Measurements from ENCODE around the gene SUN2. TPM values are rescaled to one million over a fixed set of nuclear protein-coding genes. Genes with fewer than 3 reads are reported as not detected.

The SUN2 gene
- total RNA-seq, 1 donor from 2014 or later, result 16.2 TPM

DNA sequence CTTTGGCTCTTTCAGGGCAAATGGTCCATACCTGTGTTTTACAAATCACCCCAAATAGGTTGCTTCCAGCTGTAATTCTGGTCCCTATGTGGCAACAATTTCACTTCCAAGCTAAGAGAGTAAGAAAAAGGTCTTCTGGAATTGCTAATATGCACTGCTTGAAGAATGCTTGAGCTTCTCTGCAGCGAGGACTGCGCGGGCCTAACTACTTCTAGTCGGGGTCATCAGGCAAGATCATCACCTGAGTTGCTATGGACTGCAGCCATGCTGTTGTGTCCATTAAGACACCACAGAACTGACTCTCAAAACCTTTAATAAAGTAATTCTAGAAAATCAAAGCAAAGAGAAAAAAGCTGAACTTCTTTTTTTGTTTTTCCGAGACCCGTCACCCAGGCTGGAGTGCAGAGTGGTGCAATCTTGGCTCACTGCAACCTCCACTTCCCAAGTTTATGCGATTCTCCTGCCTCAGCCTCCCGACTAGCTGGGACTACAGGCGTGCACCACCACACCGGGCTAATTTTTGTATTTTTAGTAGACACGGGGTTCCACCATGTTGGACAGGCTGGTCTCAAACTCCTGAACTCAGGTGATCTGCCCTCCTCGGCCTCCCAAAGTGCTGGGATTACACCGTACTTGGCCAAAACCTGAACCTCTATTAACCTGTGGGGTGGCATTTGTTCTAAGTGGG, 57.2 kb downstream of the SUN2 start:
- H2AFZ ChIP-seq (replicated peaks), result no peak overlapping the region
- Mint-ChIP-seq H3K4me1 (peaks cover 45% of the 10 kb centered on the region), H3K9me3 (no peaks in the 10 kb centered on the region), H3K27ac (no peak overlapping the region), H3K4me3 (peak overlapping the region; percentile 98), H3K36me3 (peaks cover 8% of the 10 kb centered on the region), H3K27me3 (ENCODE audit: insufficient read depth, low read depth) (peaks cover 6% of the 10 kb centered on the region)
- H3F3A ChIP-seq (ENCODE audit: low read depth), result peaks cover 13% of the 10 kb centered on the region
- peak overlapping the region; percentile 98 for H3K4me3 ChIP-seq
- H3K4me2 ChIP-seq, result peak overlapping the region; percentile 96
- no peak overlapping the region for H3K9ac ChIP-seq
- TF ChIP-seq, protein P1, sequence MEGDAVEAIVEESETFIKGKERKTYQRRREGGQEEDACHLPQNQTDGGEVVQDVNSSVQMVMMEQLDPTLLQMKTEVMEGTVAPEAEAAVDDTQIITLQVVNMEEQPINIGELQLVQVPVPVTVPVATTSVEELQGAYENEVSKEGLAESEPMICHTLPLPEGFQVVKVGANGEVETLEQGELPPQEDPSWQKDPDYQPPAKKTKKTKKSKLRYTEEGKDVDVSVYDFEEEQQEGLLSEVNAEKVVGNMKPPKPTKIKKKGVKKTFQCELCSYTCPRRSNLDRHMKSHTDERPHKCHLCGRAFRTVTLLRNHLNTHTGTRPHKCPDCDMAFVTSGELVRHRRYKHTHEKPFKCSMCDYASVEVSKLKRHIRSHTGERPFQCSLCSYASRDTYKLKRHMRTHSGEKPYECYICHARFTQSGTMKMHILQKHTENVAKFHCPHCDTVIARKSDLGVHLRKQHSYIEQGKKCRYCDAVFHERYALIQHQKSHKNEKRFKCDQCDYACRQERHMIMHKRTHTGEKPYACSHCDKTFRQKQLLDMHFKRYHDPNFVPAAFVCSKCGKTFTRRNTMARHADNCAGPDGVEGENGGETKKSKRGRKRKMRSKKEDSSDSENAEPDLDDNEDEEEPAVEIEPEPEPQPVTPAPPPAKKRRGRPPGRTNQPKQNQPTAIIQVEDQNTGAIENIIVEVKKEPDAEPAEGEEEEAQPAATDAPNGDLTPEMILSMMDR (IDR thresholded peaks at IDR 0.05), result no peak
- TF ChIP-seq EZH2phosphoT487 (IDR thresholded peaks at IDR 0.05) (no peak), EZH2 (IDR thresholded peaks at IDR 0.05) (no peak)
- DNase-seq (ENCODE audit: low spot score), result no peak
- no peaks in the 10 kb centered on the region for H3K9me3 ChIP-seq (ENCODE audit: low read depth)
- peaks cover 9% of the 10 kb centered on the region for H3K27me3 ChIP-seq
- no peaks in the 10 kb centered on the region for H3K36me3 ChIP-seq
- H3K27ac ChIP-seq, result no peak overlapping the region
- H3K79me2 ChIP-seq (ENCODE audit: low read depth), result peaks cover 57% of the 10 kb centered on the region
- peaks cover 41% of the 10 kb centered on the region for H4K20me1 ChIP-seq (ENCODE audit: low read depth)
- peaks cover 25% of the 10 kb centered on the region for H3K4me1 ChIP-seq

DNA sequence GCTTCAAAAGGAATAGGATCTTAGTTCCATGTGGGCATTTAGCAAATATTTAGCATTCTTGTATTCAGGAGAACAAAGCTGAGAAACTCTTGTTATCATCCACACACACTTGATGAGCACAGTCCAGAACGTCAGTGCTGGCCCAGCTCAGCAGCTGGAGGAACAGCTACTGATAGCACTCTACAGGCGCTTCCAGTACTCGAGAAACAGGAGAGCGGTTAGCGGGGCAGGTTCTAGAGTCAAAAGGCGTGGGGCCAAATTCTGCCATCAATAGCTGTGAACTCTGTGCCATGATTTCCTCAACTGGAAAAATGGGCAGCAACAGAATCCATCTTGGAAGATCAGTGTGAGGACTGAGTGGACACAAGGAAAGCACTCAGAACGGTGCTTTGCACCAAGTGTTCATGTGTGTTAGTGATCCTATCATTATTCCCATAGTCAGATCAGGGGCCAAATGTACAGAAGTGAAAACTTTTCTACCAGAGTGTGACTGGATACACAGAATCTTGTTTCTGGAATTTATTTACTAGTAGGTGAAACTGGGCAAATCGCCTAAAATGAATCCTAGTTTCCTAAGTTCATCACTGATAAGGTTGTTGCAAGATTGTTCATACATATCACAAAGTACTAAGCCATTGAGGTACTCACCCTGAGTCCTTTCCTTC, 58.2 kb downstream of the SUN2 start:
- peaks cover 10% of the 10 kb centered on the region for H3K36me3 Mint-ChIP-seq
- H3K36me3 ChIP-seq, result no peaks in the 10 kb centered on the region
- H3K4me2 ChIP-seq, result peak overlapping the region; percentile 96
- peaks cover 9% of the 10 kb centered on the region for H3K27me3 ChIP-seq
- H3K9ac ChIP-seq, result no peak overlapping the region
- peak overlapping the region; percentile 98 for H3K4me3 ChIP-seq
- no peak overlapping the region for H3K27ac ChIP-seq
- peaks cover 10% of the 10 kb centered on the region for H3F3A ChIP-seq (ENCODE audit: low read depth)
- peaks cover 25% of the 10 kb centered on the region for H3K4me1 ChIP-seq
- DNase-seq (ENCODE audit: low spot score), result peak; percentile 9
- TF ChIP-seq, protein P1 (IDR thresholded peaks at IDR 0.05), result no peak
- TF ChIP-seq EZH2 (IDR thresholded peaks at IDR 0.05), result no peak
- TF ChIP-seq EZH2phosphoT487 (IDR thresholded peaks at IDR 0.05), result no peak
- H3K4me1 Mint-ChIP-seq, result peaks cover 45% of the 10 kb centered on the region
- H3K79me2 ChIP-seq (ENCODE audit: low read depth), result peaks cover 65% of the 10 kb centered on the region
- H3K27ac Mint-ChIP-seq, result no peak overlapping the region
- peaks cover 46% of the 10 kb centered on the region for H4K20me1 ChIP-seq (ENCODE audit: low read depth)
- no peaks in the 10 kb centered on the region for H3K9me3 ChIP-seq (ENCODE audit: low read depth)
- H2AFZ ChIP-seq (replicated peaks), result no peak overlapping the region
- H3K27me3 Mint-ChIP-seq (ENCODE audit: insufficient read depth, low read depth), result peaks cover 6% of the 10 kb centered on the region
- no peaks in the 10 kb centered on the region for H3K9me3 Mint-ChIP-seq
- H3K4me3 Mint-ChIP-seq, result peak overlapping the region; percentile 55

GRCh38 chr22:38696606-38697424, 59.0 kb downstream of the SUN2 start:
- peaks cover 65% of the 10 kb centered on the region for H3K79me2 ChIP-seq (ENCODE audit: low read depth)
- TF ChIP-seq, protein P1 (IDR thresholded peaks at IDR 0.05), result no peak
- TF ChIP-seq EZH2phosphoT487 (IDR thresholded peaks at IDR 0.05) (no peak), EZH2 (IDR thresholded peaks at IDR 0.05) (no peak)
- Mint-ChIP-seq H3K9me3 (no peaks in the 10 kb centered on the region), H3K4me3 (peak overlapping the region; percentile 27), H3K4me1 (peaks cover 44% of the 10 kb centered on the region), H3K27ac (no peak overlapping the region), H3K27me3 (ENCODE audit: insufficient read depth, low read depth) (peaks cover 5% of the 10 kb centered on the region), H3K36me3 (peaks cover 12% of the 10 kb centered on the region)
- peaks cover 25% of the 10 kb centered on the region for H3K4me1 ChIP-seq
- peaks cover 6% of the 10 kb centered on the region for H3K27me3 ChIP-seq
- H3K9me3 ChIP-seq (ENCODE audit: low read depth), result no peaks in the 10 kb centered on the region
- peak overlapping the region; percentile 98 for H3K4me3 ChIP-seq
- no peaks in the 10 kb centered on the region for H3K36me3 ChIP-seq
- no peak for DNase-seq (ENCODE audit: low spot score)
- H2AFZ ChIP-seq (replicated peaks), result no peak overlapping the region
- no peak overlapping the region for H3K9ac ChIP-seq
- peak overlapping the region; percentile 96 for H3K4me2 ChIP-seq
- H4K20me1 ChIP-seq (ENCODE audit: low read depth), result peaks cover 51% of the 10 kb centered on the region
- no peak overlapping the region for H3K27ac ChIP-seq
- H3F3A ChIP-seq (ENCODE audit: low read depth), result peaks cover 9% of the 10 kb centered on the region
